HG02870 (cell line): ENCODE results near the gene PGM5.
A peak's percentile ranks its signal among the peaks of the same experiment; 100 is the strongest.

Source experiments
- ATAC-seq: cut with Tn5 transposase; IDR thresholded peaks from one replicate; pipeline ENCODE4 v1.9.1; 2021; ENCODE audit warnings: mild to moderate bottlenecking, moderate library complexity; ENCODE audit not compliant: unreplicated experiment

Gene PGM5

GRCh38 chr9:68532131-68532530, 175.7 kb downstream of the PGM5 start:
- ATAC-seq, result no peak

DNA sequence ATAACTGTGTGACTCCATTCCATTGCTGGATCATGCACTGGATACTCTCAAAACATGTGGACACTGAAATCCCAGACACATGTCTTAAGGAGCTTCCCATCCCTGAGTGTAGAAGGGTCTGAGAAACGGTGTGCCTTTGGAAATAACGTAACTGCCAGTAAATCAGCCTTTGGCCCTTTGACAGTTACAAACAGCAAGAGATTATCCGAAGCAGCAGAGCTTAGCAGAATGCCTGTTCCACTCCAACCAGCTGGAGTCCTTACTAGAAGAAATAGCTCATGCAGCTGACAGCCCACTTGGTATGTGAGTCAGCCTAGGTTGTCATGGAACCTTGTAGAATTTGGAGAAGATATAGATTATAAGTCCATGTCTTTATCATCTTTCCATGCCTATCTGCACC, 177.3 kb downstream of the PGM5 start:
- no peak for ATAC-seq

- no peak for ATAC-seq
These were observed 180.6 kb downstream of the PGM5 start for GRCh38 chr9:68536876-68537615.

GRCh38 chr9:68537616-68537880, 181.1 kb downstream of the PGM5 start:
- no peak for ATAC-seq

- ATAC-seq, result no peak
These were observed 181.8 kb downstream of the PGM5 start for GRCh38 chr9:68538200-68538599.

- no peak for ATAC-seq
These were observed 184.5 kb downstream of the PGM5 start, which contains the start of gene TMEM252 for GRCh38 chr9:68540712-68541535. TSS of gene TMEM252 (minus strand) at chr9:68540883. CDS start at chr9:68540814, 69 bp downstream.

GRCh38 chr9:68541568-68541967, 185.2 kb downstream of the PGM5 start:
- ATAC-seq, result no peak

DNA sequence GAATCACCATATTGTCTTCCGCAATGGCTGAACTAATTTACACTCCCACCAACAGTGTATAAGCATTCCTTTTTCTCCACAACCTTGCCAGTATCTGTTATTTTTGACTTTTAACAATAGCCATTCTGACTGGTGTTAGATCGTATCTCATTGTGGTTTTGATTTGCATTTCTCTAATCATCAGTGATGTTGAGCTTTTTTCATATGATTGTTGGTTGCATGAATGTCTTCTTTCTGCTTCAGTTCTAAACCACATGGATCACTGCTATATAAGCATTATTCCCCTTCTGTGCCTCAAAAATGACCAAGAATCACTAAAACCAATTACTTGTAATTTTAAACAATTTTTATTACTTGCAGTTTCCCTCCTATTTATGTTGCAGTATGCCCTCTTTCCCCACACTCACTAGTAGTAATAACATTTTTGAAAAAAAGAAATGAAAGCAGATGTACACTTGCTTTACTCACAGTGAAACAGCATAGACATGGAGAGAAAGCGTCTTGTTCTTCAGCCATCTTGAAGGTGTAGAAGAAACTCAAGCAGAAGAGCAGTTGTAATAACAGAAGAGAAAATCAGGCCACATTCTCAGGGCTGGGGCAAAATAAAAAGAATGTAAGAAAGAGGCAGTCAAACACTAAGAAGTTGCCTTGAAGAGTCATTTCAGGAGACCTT, 188.8 kb downstream of the PGM5 start:
- ATAC-seq, result peak; percentile 63

DNA sequence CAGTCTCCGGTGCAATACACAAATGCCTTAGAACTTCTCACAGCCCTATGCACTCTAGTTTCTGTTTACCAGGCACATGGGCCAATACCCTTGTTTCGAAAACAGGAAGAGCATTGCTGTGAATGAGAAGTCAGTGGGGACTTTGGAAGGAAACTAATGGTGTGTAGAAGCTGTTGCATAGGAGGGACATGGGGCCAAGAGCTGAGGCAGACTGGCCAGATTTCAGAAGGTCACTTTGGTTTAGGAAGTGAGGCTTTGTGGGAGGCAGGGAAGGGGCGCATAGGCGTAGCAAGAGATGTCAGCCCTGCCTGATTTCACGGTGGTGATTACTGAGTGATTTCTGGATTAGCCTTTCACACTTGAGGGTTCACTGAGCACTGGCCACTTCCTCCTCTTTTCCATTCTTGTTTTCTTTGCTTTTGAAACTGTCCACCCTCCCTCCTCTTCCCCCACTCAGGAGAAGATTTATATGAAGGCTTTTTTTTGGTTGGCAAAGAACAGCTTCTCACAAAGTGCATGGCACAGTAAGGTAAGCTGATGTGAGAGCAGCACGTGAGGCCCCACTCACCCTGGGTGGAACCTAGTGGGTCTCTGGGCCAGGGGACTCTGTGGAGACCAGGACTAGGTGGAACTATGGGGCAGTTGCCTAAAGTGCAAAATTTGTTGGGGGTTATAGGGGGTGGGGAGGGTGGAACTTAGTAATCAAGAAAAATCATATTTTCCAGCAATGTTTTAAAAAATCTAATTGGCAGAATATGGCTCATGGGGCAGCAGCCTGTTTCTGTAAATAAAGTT, 190.4 kb downstream of the PGM5 start:
- peak; percentile 65 for ATAC-seq

- no peak for ATAC-seq
These were observed 191.0 kb downstream of the PGM5 start for GRCh38 chr9:68547417-68547816.

- no peak for ATAC-seq
These were observed 191.8 kb downstream of the PGM5 start for GRCh38 chr9:68548241-68548640.

GRCh38 chr9:68551191-68551590, 194.8 kb downstream of the PGM5 start:
- no peak for ATAC-seq

DNA sequence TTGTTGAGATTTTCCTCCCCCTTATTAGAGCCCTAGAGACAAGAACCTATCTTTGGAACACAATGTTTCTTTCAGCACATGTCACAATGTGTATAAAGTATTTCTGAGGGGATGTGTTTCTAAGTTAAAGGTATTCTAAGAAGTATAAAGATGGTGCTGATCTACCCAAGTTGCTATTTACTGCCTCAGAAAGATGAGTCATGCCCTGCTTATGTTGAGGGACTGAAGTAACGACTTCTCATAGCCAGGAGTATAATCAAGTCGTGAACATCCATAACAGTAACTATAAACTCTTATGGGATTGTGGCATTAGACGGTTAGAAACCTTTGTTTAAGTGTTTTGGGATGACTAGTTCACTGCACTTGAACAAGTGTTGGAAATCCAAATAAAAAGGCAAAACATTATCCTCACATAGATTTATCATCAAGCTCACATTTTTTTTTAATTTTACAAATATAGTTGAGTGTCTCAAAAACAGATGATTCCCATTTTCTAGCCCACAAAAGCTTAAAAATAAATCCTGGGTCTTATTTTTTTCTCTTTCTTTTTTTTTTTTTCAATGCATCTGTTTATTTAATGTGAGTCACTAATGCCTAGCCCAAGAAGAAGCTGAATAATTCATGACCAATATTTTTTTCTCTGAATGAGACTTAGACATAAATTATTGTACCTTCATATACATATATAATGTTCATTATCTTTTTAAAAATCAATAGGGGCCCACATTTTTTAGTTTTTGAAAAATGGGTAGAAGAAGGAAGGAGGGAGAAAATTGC, 196.5 kb downstream of the PGM5 start:
- no peak for ATAC-seq

DNA sequence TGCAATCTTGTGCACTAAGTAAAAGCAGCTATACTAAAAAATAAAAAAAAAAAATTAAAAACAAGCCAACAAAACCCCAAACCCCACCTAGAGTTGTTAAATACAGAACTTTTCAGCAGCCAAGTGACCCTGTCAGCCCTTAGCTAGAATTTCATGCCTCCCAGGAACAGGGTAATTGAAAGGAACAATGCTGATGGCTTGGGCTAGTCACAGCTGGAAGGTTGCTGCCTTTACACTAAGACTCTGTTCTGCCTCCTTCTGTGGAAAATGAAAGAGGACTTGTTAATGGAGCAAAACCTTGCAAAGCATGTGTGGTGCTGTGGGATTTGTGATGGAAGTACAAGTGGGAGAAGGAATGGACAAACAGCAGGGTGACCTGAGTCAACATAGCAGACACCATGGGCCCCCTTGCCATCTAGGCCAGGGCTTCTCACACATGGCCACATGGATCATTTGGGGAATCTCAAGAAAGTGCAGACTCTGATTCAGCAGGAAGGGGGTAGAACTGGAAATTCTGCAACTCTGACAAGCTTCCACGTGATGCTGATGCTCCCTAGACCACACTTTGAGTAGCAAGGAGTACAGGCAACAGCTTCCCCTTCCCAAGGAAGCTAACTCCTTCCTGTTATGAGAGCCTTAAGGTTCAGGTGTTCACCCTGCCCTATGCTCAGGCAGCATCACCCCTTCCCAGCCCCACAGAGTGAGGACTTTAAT, 199.2 kb downstream of the PGM5 start:
- ATAC-seq, result no peak

DNA sequence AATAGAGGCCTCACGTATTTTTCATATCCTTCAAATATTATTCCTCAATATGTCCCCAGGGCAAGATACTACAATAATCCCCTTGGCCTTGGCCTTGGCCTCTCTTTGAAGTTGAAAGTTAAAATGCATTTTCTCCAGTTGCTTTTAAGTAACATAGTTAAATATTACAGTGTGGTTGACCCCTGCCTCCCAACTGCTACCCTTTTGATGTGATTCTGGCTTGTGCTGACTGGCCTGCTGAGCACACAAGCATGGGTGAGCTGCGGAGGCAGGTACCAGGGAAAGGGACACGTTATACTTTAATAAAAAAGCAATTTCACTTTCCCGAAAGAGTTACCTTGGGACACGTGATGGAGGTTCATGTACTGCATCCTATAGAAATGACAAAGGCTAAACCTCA, 202.1 kb downstream of the PGM5 start:
- ATAC-seq, result no peak

DNA sequence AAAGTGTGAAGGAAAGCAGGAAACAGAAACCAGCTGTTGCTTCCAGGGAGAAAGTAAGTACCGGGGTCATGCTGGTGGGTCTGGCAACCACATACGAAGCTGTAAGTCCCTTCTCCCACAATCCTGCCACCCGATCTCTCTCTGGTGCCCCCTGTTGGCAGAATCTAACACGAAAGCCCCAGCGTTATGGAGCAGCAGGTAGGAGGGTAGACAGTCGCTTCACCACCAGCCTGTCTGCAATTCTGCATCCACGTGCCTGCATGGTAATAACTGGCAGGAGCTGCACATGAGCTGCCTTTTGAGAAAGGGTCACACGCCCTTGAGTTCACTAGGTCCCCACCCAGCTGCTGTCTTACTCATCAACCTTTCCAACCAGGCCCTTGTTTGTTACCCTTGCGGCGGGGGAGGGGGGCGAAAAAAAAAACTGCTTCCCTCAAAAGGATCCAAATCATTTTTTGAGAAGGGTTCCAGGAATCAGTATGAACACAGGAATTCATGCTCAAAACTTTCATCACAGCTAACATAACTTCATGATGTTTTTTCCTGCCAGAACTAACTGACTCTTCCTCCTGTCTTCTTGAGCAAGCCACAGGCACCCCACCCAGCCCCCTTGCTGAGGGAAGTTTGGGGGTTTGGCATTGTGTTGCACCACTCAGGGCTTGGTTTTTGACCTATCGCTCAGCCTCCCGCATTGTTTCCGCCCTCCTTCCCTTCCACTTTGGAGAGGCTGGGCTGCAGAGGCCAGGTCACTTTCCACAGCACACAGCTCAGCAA, 203.8 kb downstream of the PGM5 start:
- no peak for ATAC-seq

DNA sequence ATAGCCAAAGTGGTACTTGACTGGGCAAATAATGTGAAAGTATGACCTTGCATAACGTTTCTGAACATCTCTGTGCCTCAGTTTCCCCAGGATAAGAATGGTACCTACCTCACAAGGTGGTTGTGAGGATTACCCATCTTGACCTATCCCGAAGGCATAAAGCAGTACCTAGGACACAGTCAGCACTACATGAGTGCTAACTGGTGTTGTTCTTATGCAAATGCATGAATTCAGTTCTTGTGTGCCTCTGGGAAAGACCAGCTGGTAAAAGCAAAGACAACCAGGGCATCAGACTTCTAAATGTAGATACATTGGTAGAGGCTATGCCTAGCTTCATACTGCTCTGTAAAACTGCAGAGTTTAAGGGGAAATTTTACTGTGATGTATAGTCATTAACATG, 206.1 kb downstream of the PGM5 start:
- ATAC-seq, result no peak

- no peak for ATAC-seq
These were observed 211.2 kb downstream of the PGM5 start for GRCh38 chr9:68567565-68567964.

DNA sequence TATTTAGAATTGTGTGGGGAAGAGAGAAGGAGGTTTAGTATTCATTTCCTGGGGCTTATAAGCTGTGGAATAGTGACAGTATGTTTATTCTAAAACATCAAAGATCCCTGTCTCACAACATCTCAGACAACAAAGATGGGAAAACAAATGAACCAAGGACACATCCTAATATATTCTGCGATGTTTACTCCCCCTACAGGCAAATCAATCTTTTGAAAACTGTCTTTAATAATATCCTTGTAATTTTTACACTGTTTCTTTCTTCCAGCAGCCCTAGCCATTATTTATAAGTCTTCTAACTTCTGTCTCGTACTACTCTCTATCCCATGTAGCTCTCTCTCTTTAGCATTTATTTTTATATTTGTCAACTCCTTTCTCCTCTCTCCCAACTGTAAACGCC, 217.7 kb downstream of the PGM5 start:
- no peak for ATAC-seq
